ENCODE measurements around the gene RPL36A. TPM values are rescaled to one million over a fixed set of nuclear protein-coding genes. Genes with fewer than 3 reads are reported as not detected.

RPL36A gene
- total RNA-seq, 4 donors from 2014 or later: 236 to 729 (median 490) TPM

- TF ChIP-seq CTCF (IDR thresholded peaks at IDR 0.05) (no peak), POLR2A (IDR thresholded peaks at IDR 0.05) (no peak)
- Histone ChIP-seq H3K36me3 (no peaks in the 10 kb centered on the region), H3K4me1 (no peaks in the 10 kb centered on the region), H3K4me3 (no peak overlapping the region), H3K27me3 (no peaks in the 10 kb centered on the region), H3K9me3 (no peaks in the 10 kb centered on the region), H3K27ac (no peak overlapping the region)
- no peak for DNase-seq
Measured at GRCh38 chrX:101427954-101428353, 37.1 kb downstream of the RPL36A start.

DNA sequence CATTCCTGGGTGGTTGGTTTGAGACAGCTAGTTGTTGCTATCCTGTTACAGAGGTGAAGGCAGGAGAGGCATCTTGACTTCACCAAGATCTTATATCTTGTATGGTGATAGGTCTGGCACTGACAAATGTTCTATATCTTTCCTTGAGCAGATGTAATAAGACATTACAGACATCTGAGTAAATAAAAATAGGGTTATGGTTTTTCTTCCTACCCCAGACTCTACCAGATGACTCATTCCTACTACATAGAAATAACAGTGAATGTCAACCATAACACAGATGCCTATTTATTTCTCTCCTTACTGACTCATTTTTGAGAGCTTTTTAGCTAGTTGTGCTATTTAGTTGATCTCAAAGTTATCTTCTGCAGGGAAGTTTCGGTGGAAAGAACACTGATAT lies 39.1 kb downstream of the RPL36A start:
- TF ChIP-seq CTCF (IDR thresholded peaks at IDR 0.05) (no peak), POLR2A (IDR thresholded peaks at IDR 0.05) (no peak)
- no peaks in the 10 kb centered on the region for H3K9me3 ChIP-seq
- no peaks in the 10 kb centered on the region for H3K36me3 ChIP-seq
- DNase-seq: no peak
- no peak overlapping the region for H3K27ac ChIP-seq
- H3K4me1 ChIP-seq: no peaks in the 10 kb centered on the region
- no peaks in the 10 kb centered on the region for H3K27me3 ChIP-seq
- no peak overlapping the region for H3K4me3 ChIP-seq

GRCh38 chrX:101430457-101431078 lies 39.8 kb downstream of the RPL36A start:
- Histone ChIP-seq H3K27ac (no peak overlapping the region), H3K9me3 (no peaks in the 10 kb centered on the region), H3K36me3 (no peaks in the 10 kb centered on the region), H3K27me3 (no peaks in the 10 kb centered on the region), H3K4me3 (no peak overlapping the region), H3K4me1 (no peaks in the 10 kb centered on the region)
- no peak for TF ChIP-seq POLR2A (IDR thresholded peaks at IDR 0.05)
- TF ChIP-seq CTCF (IDR thresholded peaks at IDR 0.05): no peak
- no peak for DNase-seq

DNA sequence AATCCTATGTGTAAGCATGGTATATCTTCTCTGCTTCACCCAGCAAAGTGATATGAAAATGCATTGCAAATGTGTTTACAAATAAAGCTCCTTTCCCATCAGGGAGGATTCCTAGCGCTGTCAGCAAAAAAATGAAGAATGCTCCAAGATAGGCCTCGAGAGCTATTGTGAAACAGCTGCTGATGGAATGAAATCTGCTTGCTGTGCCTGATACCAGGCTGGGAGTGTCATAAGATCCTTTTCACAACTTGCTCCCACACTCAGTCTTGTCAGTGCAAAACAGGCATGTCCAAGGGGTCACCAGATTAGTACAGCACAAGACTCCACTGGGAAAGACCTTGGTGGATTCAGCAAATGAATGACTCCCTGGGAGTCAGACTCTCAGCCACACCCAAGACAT lies 51.3 kb downstream of the RPL36A start:
- Histone ChIP-seq H3K4me3 (no peak overlapping the region), H3K36me3 (peaks cover 0 to 10% (median 0%) of the 10 kb centered on the region in 3 donors), H3K27me3 (no peaks in the 10 kb centered on the region), H3K9me3 (no peaks in the 10 kb centered on the region), H3K4me1 (no peaks in the 10 kb centered on the region), H3K27ac (no peak overlapping the region)
- TF ChIP-seq CTCF (IDR thresholded peaks at IDR 0.05): no peak
- no peak for TF ChIP-seq POLR2A (IDR thresholded peaks at IDR 0.05)
- DNase-seq: no peak

Other genes with a start within 250 kb of the RPL36A start
- 1 to 10 TPM in 1 of 4 donors, under 1 TPM in 1, not detected in 2; 0.19 to 2.5 TPM for gene DRP2, start 171.2 kb upstream of the RPL36A start, total RNA-seq
- gene TAF7L, start 99.7 kb upstream of the RPL36A start, total RNA-seq: not detected
- gene TIMM8A, start 42.3 kb upstream of the RPL36A start, total RNA-seq: 10 to 100 TPM in 2 of 4 donors, 1 to 10 TPM in 2; 5.2 to 11.6 (median 10.1) TPM
- gene BTK, start 4.8 kb upstream of the RPL36A start, total RNA-seq: 10 to 100 TPM in 1 of 4 donors, 1 to 10 TPM in 2, not detected in 1; 1.4 to 66.8 (median 6.0) TPM
- 10 to 100 TPM; 25.6 to 53.8 (median 36.0) TPM for gene GLA, start 16.9 kb downstream of the RPL36A start, total RNA-seq
- 10 to 100 TPM; 29.4 to 64.5 (median 43.1) TPM for gene HNRNPH2, start 17.2 kb downstream of the RPL36A start, total RNA-seq
- 10 to 100 TPM; 11.8 to 20.0 (median 16.3) TPM for gene ARMCX4, start 94.4 kb downstream of the RPL36A start, total RNA-seq
- gene ARMCX1, start 159.5 kb downstream of the RPL36A start, total RNA-seq: 10 to 100 TPM in 1 of 4 donors, 1 to 10 TPM in 3; 1.8 to 25.6 (median 4.5) TPM
- gene ARMCX6, start 227.0 kb downstream of the RPL36A start, total RNA-seq: 10 to 100 TPM in 2 of 4 donors, 1 to 10 TPM in 2; 4.4 to 15.4 (median 9.6) TPM
- 10 to 100 TPM; 15.8 to 25.6 (median 17.2) TPM for gene ARMCX3, start 232.1 kb downstream of the RPL36A start, total RNA-seq

All from Peyer's patch (tissue), 4 donors.